Liver (tissue), 9 donors: ENCODE measurements around the gene NOD1. TPM values are rescaled to one million over a fixed set of nuclear protein-coding genes. Genes with fewer than 3 reads are reported as not detected.

ENCODE experiments used
- DNase-seq: peaks from one replicate; pipeline ENCODE4 v3.0.0-alpha.2; 2017; ENCODE audit warnings: low spot score
- H3K27ac ChIP-seq, 2 donors: one replicate each; pipeline ENCODE4 v1.7.0; 2013; ENCODE audit warnings: inconsistent platforms in 2 of 2, low read length in 2 of 2, control low read depth in 1 of 2, low read depth in 1 of 2, mild to moderate bottlenecking in 1 of 2
- H3K27me3 ChIP-seq, 4 donors: one replicate each; pipeline versions ENCODE4 v1.6.1 to v1.7.0; 2013; ENCODE audit warnings: low read length in 3 of 4, inconsistent platforms in 1 of 4, mild to moderate bottlenecking in 1 of 4, moderate library complexity in 1 of 4; ENCODE audit not compliant: control insufficient read depth in 4 of 4, insufficient read depth in 4 of 4
- H3K36me3 ChIP-seq, 4 donors: one replicate each; pipeline versions ENCODE4 v1.6.1 to v1.7.0; 2013; ENCODE audit warnings: low read length in 3 of 4, mild to moderate bottlenecking in 3 of 4, low read depth in 1 of 4, moderate library complexity in 1 of 4; ENCODE audit not compliant: control insufficient read depth in 4 of 4, insufficient read depth in 3 of 4
- H3K4me1 ChIP-seq, 4 donors: one replicate each; pipeline versions ENCODE4 v1.6.1 to v1.7.0; 2013; ENCODE audit warnings: low read length in 3 of 4, mild to moderate bottlenecking in 3 of 4, moderate library complexity in 1 of 4; ENCODE audit not compliant: control insufficient read depth in 4 of 4, insufficient read depth in 4 of 4
- H3K4me3 ChIP-seq, 3 donors: one replicate each; pipeline versions ENCODE4 v1.6.1 to v1.7.0; 2013; ENCODE audit warnings: low read length in 3 of 3, control low read depth in 1 of 3, low read depth in 1 of 3, mild to moderate bottlenecking in 1 of 3
- H3K9ac ChIP-seq, 2 donors: one replicate each; pipeline ENCODE4 v1.7.0; 2013; ENCODE audit warnings: low read length in 2 of 2, mild to moderate bottlenecking in 2 of 2, moderate library complexity in 2 of 2, control low read depth in 1 of 2, low read depth in 1 of 2
- H3K9me3 ChIP-seq, 4 donors: one replicate each; pipeline versions ENCODE4 v1.6.1 to v1.7.0; 2013; ENCODE audit warnings: low read length in 3 of 4; ENCODE audit not compliant: control insufficient read depth in 4 of 4
- CTCF ChIP-seq: fragments of 150-350 bp; IDR thresholded peaks from 2 replicates; pipeline ENCODE4 v1.5.1; 2017; ENCODE audit warnings: improper control_type of control experiment, low read depth, low read length; ENCODE audit not compliant: missing input control
- EGR1 ChIP-seq, 2 donors: IDR thresholded peaks; 2 replicates each; pipeline ENCODE4 v1.6.1; 2016 to 2018; ENCODE audit warnings: antibody characterized with exemption in 2 of 2, low read depth in 2 of 2
- FOXA1 ChIP-seq: IDR thresholded peaks from 2 replicates; pipeline ENCODE4 v1.6.1; 2016; ENCODE audit warnings: antibody characterized with exemption
- FOXA2 ChIP-seq: IDR thresholded peaks from 2 replicates; pipeline ENCODE4 v1.6.1; 2016; ENCODE audit warnings: antibody characterized with exemption
- GABPA ChIP-seq, 2 donors: IDR thresholded peaks in 1 of 2; conservative IDR thresholded peaks in 1 of 2; 2 replicates each; pipeline ENCODE4 v1.6.1; 2016; ENCODE audit warnings: antibody characterized with exemption in 2 of 2, mild to moderate bottlenecking in 1 of 2, moderate library complexity in 1 of 2
- HNF4A ChIP-seq, 2 donors: conservative IDR thresholded peaks; 2 replicates each; pipeline ENCODE4 v1.6.1; 2016; ENCODE audit warnings: antibody characterized with exemption in 2 of 2, mild to moderate bottlenecking in 2 of 2
- HNF4G ChIP-seq: IDR thresholded peaks from 2 replicates; pipeline ENCODE4 v1.6.1; 2016; ENCODE audit warnings: antibody characterized with exemption
- JUND ChIP-seq, 2 donors: IDR thresholded peaks; 2 replicates each; pipeline ENCODE4 v1.6.1; 2016; ENCODE audit warnings: antibody characterized with exemption in 2 of 2
- MAX ChIP-seq: IDR thresholded peaks from 2 replicates; pipeline ENCODE4 v1.6.1; 2016; ENCODE audit warnings: antibody characterized with exemption
- NR2F2 ChIP-seq: IDR thresholded peaks from 2 replicates; pipeline ENCODE4 v1.6.1; 2016; ENCODE audit warnings: antibody characterized with exemption
- RAD21 ChIP-seq, 2 donors: IDR thresholded peaks; 2 replicates each; pipeline ENCODE4 v1.6.1; 2016; ENCODE audit warnings: antibody characterized with exemption in 2 of 2, mild to moderate bottlenecking in 2 of 2
- REST ChIP-seq: IDR thresholded peaks from 2 replicates; pipeline ENCODE4 v1.6.1; 2016; ENCODE audit warnings: antibody characterized with exemption, mild to moderate bottlenecking
- RXRA ChIP-seq, 2 donors: IDR thresholded peaks; 2 replicates each; pipeline ENCODE4 v1.6.1; 2017 to 2018; ENCODE audit warnings: antibody characterized with exemption in 2 of 2, mild to moderate bottlenecking in 1 of 2
- SP1 ChIP-seq: IDR thresholded peaks from 2 replicates; pipeline ENCODE4 v1.6.1; 2018; ENCODE audit warnings: antibody characterized with exemption, mild to moderate bottlenecking
- TAF1 ChIP-seq: conservative IDR thresholded peaks from 2 replicates; pipeline ENCODE4 v1.6.1; 2016; ENCODE audit warnings: antibody characterized with exemption, mild to moderate bottlenecking
- YY1 ChIP-seq: IDR thresholded peaks from 2 replicates; pipeline ENCODE4 v1.6.1; 2016; ENCODE audit warnings: antibody characterized with exemption, mild to moderate bottlenecking
- WGBS: extraction: QIAGEN DNeasy Blood & Tissue Kit; methylation state at CpG from one replicate; pipeline ENCODE4 v1.1.7; 2013; 5-methylcytosine and 5-hydroxymethylcytosine counted together
- polyA plus RNA-seq, 2 donors: library from polyadenylated mRNA; stranded (reverse) in 1 of 2; unstranded in 1 of 2; fragments of 200-250 nt in 1 of 2; fragments of >200 nt in 1 of 2; fragmentation: Nextera tagmentation in 1 of 2; extraction: Ambion mirVana in 1 of 2; gene quantifications; one replicate each; pipeline versions ENCODE4 v1.2.1 to v1.2.3, GENCODE V29; 2013 to 2015
- total RNA-seq, 2 donors: library from RNA; depleted of rRNA; stranded (reverse); fragments of >200 nt; gene quantifications; one replicate each; pipeline ENCODE4 v1.2.3, GENCODE V29; 2014
- TF ChIP-seq, protein P1 (sequence below): IDR thresholded peaks from 2 replicates; pipeline ENCODE4 v1.6.1; 2016; ENCODE audit warnings: antibody characterized with exemption
- TF ChIP-seq, protein P2 (sequence below): IDR thresholded peaks from 2 replicates; pipeline ENCODE4 v1.6.1; 2016; ENCODE audit warnings: antibody characterized with exemption
- donor health status: healthy.
- donor health status: healthy.
- donor health status: healthy.
- donor health status: healthy.
- donor health status: healthy.

The NOD1 gene
- total and polyA plus RNA-seq, 4 donors, result 1.7 to 3.5 (median 2.0) TPM

GRCh38 chr7:30465811-30466180 is 12.8 kb downstream of the NOD1 start:
- H3K9ac ChIP-seq, result no peak overlapping the region
- H3K27me3 ChIP-seq, result no peaks in the 10 kb centered on the region
- WGBS, result 82% methylated on average over 2 of the region's 2 CpGs
- H3K4me3 ChIP-seq, result no peak overlapping the region
- H3K27ac ChIP-seq, result no peak overlapping the region
- H3K4me1 ChIP-seq, result peaks cover 0 to 5% (median 3%) of the 10 kb centered on the region in 4 donors
- TF ChIP-seq TAF1, result no peak
- TF ChIP-seq, protein P1, sequence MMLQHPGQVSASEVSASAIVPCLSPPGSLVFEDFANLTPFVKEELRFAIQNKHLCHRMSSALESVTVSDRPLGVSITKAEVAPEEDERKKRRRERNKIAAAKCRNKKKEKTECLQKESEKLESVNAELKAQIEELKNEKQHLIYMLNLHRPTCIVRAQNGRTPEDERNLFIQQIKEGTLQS, result no peak
- TF ChIP-seq FOXA2, result no peak
- TF ChIP-seq GABPA (IDR thresholded peaks at IDR 0.05 in 1 of 2, conservative IDR thresholded peaks at IDR 0.05 in 1 of 2), result no peak
- TF ChIP-seq, protein P2, sequence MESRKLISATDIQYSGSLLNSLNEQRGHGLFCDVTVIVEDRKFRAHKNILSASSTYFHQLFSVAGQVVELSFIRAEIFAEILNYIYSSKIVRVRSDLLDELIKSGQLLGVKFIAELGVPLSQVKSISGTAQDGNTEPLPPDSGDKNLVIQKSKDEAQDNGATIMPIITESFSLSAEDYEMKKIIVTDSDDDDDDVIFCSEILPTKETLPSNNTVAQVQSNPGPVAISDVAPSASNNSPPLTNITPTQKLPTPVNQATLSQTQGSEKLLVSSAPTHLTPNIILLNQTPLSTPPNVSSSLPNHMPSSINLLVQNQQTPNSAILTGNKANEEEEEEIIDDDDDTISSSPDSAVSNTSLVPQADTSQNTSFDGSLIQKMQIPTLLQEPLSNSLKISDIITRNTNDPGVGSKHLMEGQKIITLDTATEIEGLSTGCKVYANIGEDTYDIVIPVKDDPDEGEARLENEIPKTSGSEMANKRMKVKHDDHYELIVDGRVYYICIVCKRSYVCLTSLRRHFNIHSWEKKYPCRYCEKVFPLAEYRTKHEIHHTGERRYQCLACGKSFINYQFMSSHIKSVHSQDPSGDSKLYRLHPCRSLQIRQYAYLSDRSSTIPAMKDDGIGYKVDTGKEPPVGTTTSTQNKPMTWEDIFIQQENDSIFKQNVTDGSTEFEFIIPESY, result no peak
- TF ChIP-seq HNF4A (conservative IDR thresholded peaks at IDR 0.05), result no peak
- no peak for TF ChIP-seq NR2F2
- no peak for TF ChIP-seq SP1
- no peak for TF ChIP-seq YY1
- TF ChIP-seq JUND (IDR thresholded peaks at IDR 0.05), result no peak
- TF ChIP-seq MAX, result no peak
- no peak for TF ChIP-seq REST
- TF ChIP-seq RAD21 (IDR thresholded peaks at IDR 0.05), result no peak
- no peak for TF ChIP-seq RXRA (IDR thresholded peaks at IDR 0.05)
- no peak for TF ChIP-seq HNF4G
- no peak for TF ChIP-seq CTCF
- TF ChIP-seq EGR1 (IDR thresholded peaks at IDR 0.05; ENCODE audit: low read depth in 2 of 2), result no peak
- no peak for TF ChIP-seq FOXA1
- H3K36me3 ChIP-seq, result no peaks in the 10 kb centered on the region
- DNase-seq, result no peak
- no peaks in the 10 kb centered on the region for H3K9me3 ChIP-seq
